ENCODE data around the gene MARCHF10.
A peak's percentile ranks its signal among the peaks of the same experiment; 100 is the strongest.

The MARCHF10 gene

DNA sequence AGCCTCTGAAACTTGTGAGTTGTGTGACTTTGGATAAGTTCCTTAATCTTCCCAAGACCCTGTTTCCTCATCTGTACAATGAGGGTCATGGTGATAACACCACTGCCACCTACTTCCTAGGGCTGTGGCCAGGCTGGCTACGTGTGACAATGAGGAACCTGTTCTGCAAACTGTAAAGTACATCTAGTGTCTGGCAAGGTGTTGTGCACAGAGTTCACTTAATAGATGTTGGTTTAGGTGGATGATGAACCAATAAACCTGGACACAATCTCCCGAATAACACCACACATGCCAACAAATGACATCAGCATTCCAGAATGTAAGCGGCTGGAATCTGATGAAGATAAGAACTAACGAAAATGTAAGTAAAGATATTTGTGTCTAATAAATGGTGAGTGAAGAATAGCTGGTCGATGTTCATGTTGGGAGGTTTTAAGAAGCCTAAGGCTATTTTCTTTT is 82.3 kb downstream of the MARCHF10 start:
- no peak overlapping the region for H3K4me2 ChIP-seq (ENCODE audit: low read depth, low read length, poor library complexity, severe bottlenecking)
- no peak overlapping the region for H3K4me3 ChIP-seq (ENCODE audit: low read length, poor library complexity, severe bottlenecking)
- no peak overlapping the region for H3K9ac ChIP-seq (ENCODE audit: low read depth, low read length, poor library complexity, severe bottlenecking)
- H3K4me1 ChIP-seq (ENCODE audit: insufficient read depth, low read length, poor library complexity, severe bottlenecking) = peaks cover 19% of the 10 kb centered on the region
- no peaks in the 10 kb centered on the region for H3K9me2 ChIP-seq (replicated peaks; ENCODE audit: low read depth, low read length)
- no peaks in the 10 kb centered on the region for H4K20me1 ChIP-seq (ENCODE audit: insufficient read depth, low read length, poor library complexity, severe bottlenecking)
- no peaks in the 10 kb centered on the region for H3K79me2 ChIP-seq (ENCODE audit: insufficient read depth, low read length)
- no peak overlapping the region for H2AFZ ChIP-seq (ENCODE audit: low read length)
- no peak for TF ChIP-seq EZH2phosphoT487 (IDR thresholded peaks at IDR 0.05; ENCODE audit: borderline replicate concordance)
- TF ChIP-seq, protein P1, sequence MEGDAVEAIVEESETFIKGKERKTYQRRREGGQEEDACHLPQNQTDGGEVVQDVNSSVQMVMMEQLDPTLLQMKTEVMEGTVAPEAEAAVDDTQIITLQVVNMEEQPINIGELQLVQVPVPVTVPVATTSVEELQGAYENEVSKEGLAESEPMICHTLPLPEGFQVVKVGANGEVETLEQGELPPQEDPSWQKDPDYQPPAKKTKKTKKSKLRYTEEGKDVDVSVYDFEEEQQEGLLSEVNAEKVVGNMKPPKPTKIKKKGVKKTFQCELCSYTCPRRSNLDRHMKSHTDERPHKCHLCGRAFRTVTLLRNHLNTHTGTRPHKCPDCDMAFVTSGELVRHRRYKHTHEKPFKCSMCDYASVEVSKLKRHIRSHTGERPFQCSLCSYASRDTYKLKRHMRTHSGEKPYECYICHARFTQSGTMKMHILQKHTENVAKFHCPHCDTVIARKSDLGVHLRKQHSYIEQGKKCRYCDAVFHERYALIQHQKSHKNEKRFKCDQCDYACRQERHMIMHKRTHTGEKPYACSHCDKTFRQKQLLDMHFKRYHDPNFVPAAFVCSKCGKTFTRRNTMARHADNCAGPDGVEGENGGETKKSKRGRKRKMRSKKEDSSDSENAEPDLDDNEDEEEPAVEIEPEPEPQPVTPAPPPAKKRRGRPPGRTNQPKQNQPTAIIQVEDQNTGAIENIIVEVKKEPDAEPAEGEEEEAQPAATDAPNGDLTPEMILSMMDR (conservative IDR thresholded peaks at IDR 0.05; ENCODE audit: low read length) = no peak
- no peaks in the 10 kb centered on the region for H3K27me3 ChIP-seq (ENCODE audit: insufficient read depth, low read length, poor library complexity, severe bottlenecking)
- H3K36me3 ChIP-seq (ENCODE audit: insufficient read depth, low read length) = no peaks in the 10 kb centered on the region
- no peaks in the 10 kb centered on the region for H3F3A ChIP-seq (ENCODE audit: low read depth)
- no peaks in the 10 kb centered on the region for H3K9me3 ChIP-seq (ENCODE audit: insufficient read depth, low read depth, low read length)

DNA sequence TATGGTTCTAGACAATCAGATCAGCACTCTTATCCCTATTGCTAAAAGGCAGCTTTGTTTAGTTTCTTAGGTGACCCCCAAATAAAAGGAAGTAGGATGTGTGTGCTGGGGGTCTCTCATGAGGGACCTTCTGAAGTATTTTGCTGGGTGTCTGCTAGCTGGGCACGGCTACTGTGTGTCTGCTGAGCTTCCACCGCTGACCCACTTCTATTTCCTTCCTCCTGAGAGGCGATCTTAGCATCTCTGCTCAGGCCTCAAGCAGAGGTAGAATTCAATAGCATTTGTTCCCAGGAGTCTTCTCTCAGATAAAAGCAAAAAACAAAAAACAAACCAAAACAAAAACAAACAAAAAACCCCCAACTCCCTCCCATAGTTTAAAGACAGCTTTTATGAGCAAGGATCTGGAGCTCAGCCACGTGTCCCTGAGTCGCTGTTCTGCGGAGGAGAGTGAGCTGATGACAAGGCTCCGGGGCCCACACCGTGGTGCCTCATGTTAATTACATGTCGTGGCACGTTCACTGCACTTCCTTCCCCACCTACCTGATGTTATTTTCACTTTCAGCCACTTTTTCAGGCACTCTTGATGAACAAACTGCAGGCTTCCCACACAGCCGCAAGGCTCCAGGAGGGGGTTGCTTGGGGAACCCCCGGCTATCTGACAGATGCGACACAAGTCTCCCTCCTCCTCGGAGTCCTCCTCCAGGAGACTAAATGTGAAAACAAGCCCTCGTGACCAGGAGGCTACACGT is 83.5 kb downstream of the MARCHF10 start:
- TF ChIP-seq EZH2phosphoT487 (IDR thresholded peaks at IDR 0.05; ENCODE audit: borderline replicate concordance) = no peak
- TF ChIP-seq, protein P1 (conservative IDR thresholded peaks at IDR 0.05; ENCODE audit: low read length) = no peak
- Histone ChIP-seq H3K9ac (ENCODE audit: low read depth, low read length, poor library complexity, severe bottlenecking) (peak overlapping the region; percentile 42), H4K20me1 (ENCODE audit: insufficient read depth, low read length, poor library complexity, severe bottlenecking) (no peaks in the 10 kb centered on the region), H3K4me2 (ENCODE audit: low read depth, low read length, poor library complexity, severe bottlenecking) (peak overlapping the region; percentile 24), H3K27me3 (ENCODE audit: insufficient read depth, low read length, poor library complexity, severe bottlenecking) (no peaks in the 10 kb centered on the region), H3K9me2 (replicated peaks; ENCODE audit: low read depth, low read length) (no peaks in the 10 kb centered on the region), H3F3A (ENCODE audit: low read depth) (no peaks in the 10 kb centered on the region), H3K9me3 (ENCODE audit: insufficient read depth, low read depth, low read length) (no peaks in the 10 kb centered on the region), H3K36me3 (ENCODE audit: insufficient read depth, low read length) (no peaks in the 10 kb centered on the region), H3K4me1 (ENCODE audit: insufficient read depth, low read length, poor library complexity, severe bottlenecking) (peaks cover 19% of the 10 kb centered on the region), H3K79me2 (ENCODE audit: insufficient read depth, low read length) (no peaks in the 10 kb centered on the region), H2AFZ (ENCODE audit: low read length) (peak overlapping the region; percentile 50; the same call in 1 of the 2 replicates), H3K4me3 (ENCODE audit: low read length, poor library complexity, severe bottlenecking) (no peak overlapping the region)

DNA sequence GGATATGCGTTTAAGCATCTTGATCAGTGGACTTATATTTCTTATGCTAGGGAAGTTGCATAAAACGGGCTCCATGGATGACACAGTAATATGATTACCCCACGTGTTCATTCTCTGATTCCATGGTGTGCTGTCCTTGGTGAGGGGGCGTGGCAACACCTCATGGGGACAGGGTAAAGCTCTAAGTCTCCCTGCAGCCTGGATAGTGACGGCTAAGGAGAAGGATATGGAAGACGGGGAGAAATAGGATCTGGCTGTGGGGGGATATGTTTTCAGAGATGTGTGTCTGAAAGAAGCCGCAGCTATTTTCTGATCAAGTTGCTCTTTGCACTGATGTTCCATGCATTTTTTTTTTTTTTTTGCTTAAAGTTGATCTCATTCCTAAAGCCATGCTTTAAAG is 84.3 kb downstream of the MARCHF10 start:
- no peak for TF ChIP-seq EZH2phosphoT487 (IDR thresholded peaks at IDR 0.05; ENCODE audit: borderline replicate concordance)
- TF ChIP-seq, protein P1 (conservative IDR thresholded peaks at IDR 0.05; ENCODE audit: low read length) = no peak
- peak overlapping the region; percentile 50; the same call in 1 of the 2 replicates for H2AFZ ChIP-seq (ENCODE audit: low read length)
- no peak overlapping the region for H3K4me3 ChIP-seq (ENCODE audit: low read length, poor library complexity, severe bottlenecking)
- H3K36me3 ChIP-seq (ENCODE audit: insufficient read depth, low read length) = no peaks in the 10 kb centered on the region
- peaks cover 19% of the 10 kb centered on the region for H3K4me1 ChIP-seq (ENCODE audit: insufficient read depth, low read length, poor library complexity, severe bottlenecking)
- no peaks in the 10 kb centered on the region for H3K9me2 ChIP-seq (replicated peaks; ENCODE audit: low read depth, low read length)
- no peaks in the 10 kb centered on the region for H3K27me3 ChIP-seq (ENCODE audit: insufficient read depth, low read length, poor library complexity, severe bottlenecking)
- no peaks in the 10 kb centered on the region for H3K9me3 ChIP-seq (ENCODE audit: insufficient read depth, low read depth, low read length)
- H3K79me2 ChIP-seq (ENCODE audit: insufficient read depth, low read length) = no peaks in the 10 kb centered on the region
- H3K4me2 ChIP-seq (ENCODE audit: low read depth, low read length, poor library complexity, severe bottlenecking) = no peak overlapping the region
- no peaks in the 10 kb centered on the region for H3F3A ChIP-seq (ENCODE audit: low read depth)
- H3K9ac ChIP-seq (ENCODE audit: low read depth, low read length, poor library complexity, severe bottlenecking) = no peak overlapping the region
- H4K20me1 ChIP-seq (ENCODE audit: insufficient read depth, low read length, poor library complexity, severe bottlenecking) = no peaks in the 10 kb centered on the region

Measured in Loucy (cell line).